Right lung (tissue), 10 donors: ENCODE measurements around the gene STIMATE. TPM values are rescaled to one million over a fixed set of nuclear protein-coding genes. Genes with fewer than 3 reads are reported as not detected.

Experiments
- DNase-seq, 2 donors: peaks; one replicate each; pipeline ENCODE4 v3.0.0-alpha.2; 2013
- long read RNA-seq, 8 donors: transcript quantifications; one replicate each; lab custom pipeline, GENCODE V29; 2026
- polyA plus RNA-seq, 5 donors: library from polyadenylated mRNA; unstranded; fragments of 120-200 nt; gene quantifications; one replicate each; pipeline versions ENCODE4 v1.2.1 to v1.2.3, GENCODE V29; 2013; ENCODE audit warnings: inconsistent platforms in 1 of 5, low replicate concordance in 1 of 5; ENCODE audit not compliant: insufficient read length in 5 of 5, insufficient read depth in 1 of 5

The STIMATE gene
- polyA plus RNA-seq = 10 to 100 TPM; 13.4 to 18.6 (median 16.0) TPM
- long read RNA-seq, donor 1, full-length matches to known transcripts = 4 of 4 reads
- long read RNA-seq, donor 1, partial matches to known transcripts = 0 of 4 reads
- long read RNA-seq, donor 1, other reads (novel, unspliced or antisense) = 0 of 4 reads
- long read RNA-seq, donor 2, full-length matches to known transcripts = 4 of 4 reads
- long read RNA-seq, donor 2, partial matches to known transcripts = 0 of 4 reads
- long read RNA-seq, donor 2, other reads (novel, unspliced or antisense) = 0 of 4 reads
- long read RNA-seq, donor 3, full-length matches to known transcripts = 6 of 6 reads
- long read RNA-seq, donor 3, partial matches to known transcripts = 0 of 6 reads
- long read RNA-seq, donor 3, other reads (novel, unspliced or antisense) = 0 of 6 reads
- long read RNA-seq, donor 4, full-length matches to known transcripts = 6 of 6 reads
- long read RNA-seq, donor 4, partial matches to known transcripts = 0 of 6 reads
- long read RNA-seq, donor 4, other reads (novel, unspliced or antisense) = 0 of 6 reads
- long read RNA-seq, donor 5, full-length matches to known transcripts = 7 of 7 reads
- long read RNA-seq, donor 5, partial matches to known transcripts = 0 of 7 reads
- long read RNA-seq, donor 5, other reads (novel, unspliced or antisense) = 0 of 7 reads
- long read RNA-seq, donor 6, full-length matches to known transcripts = 10 of 10 reads
- long read RNA-seq, donor 6, partial matches to known transcripts = 0 of 10 reads
- long read RNA-seq, donor 6, other reads (novel, unspliced or antisense) = 0 of 10 reads
- long read RNA-seq, donor 7, full-length matches to known transcripts = 6 of 6 reads
- long read RNA-seq, donor 7, partial matches to known transcripts = 0 of 6 reads
- long read RNA-seq, donor 7, other reads (novel, unspliced or antisense) = 0 of 6 reads
- long read RNA-seq, donor 8, full-length matches to known transcripts = 1 of 1 reads
- long read RNA-seq, donor 8, partial matches to known transcripts = 0 of 1 reads
- long read RNA-seq, donor 8, other reads (novel, unspliced or antisense) = 0 of 1 reads

DNA sequence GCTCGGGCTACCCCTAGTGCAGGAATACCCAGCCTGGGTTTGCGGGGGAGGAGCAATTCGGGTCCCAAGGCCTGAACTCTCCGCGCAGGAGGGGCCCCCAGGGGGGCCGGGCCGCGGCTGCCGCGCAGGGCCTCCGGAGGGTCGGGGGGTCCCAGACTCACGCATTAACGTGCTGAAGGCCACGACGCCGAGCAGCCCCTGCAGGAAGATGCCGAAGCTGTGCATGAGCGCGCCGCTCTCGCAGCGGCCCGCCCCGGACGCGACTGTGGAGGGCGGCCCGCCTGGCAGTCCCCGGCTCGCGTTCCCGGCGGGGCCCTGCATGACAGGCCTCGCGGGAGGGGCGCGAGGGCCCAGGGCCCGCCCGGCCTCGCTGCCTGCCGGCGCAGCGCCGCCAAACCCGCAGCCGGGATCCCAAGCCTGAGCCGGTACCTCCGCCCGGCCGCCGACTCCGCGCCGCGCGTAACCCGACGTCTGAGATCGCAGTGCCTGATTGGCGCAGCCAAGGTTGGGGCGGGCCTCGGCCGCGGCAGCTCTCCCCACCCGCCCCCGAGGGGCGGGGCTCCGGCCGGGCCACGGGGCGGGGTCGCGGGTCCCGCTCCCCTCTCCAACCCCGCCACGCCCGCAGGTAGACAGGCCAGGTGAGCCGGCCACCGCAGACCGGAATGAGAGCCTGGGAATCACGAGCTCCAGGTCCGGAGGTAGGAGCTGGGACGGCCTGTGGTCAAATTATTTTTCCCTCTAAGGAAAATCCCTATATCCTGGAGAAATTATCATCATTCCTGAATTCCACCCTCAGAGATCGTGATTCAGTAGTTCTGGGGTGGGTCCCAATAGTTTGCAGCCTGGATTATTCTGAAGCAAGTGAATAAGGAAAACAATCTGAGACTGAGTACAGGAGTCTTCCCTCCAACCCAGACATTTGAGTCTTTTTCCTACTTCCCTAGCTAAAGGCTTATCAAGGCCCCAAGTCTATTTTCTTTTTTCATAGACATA lies at the start of gene STIMATE:
STIMATE (minus strand) TSS at position 419 of the 993 bp plus-strand sequence; CDS start at position 321, 98 bp downstream.
- peak; percentile 79 for DNase-seq

DNA sequence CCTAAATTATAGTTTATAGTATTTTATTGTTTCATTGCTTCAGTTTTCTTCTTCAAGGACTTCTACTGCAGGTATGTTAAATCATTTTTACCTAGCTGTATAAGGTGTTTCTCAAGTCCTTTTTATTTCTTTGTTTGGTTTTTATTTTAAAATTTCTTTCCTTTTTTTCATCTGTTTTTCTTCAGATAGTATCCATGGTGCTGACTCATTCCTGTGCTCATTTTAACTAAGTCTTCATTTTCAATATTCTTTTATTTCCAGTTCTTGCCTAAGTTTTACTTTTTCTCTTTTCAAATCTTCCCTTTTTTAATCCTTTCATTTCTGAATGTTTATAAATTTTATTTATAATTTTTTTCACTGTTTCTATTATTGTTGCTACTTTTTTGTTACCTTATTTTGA lies 42.3 kb upstream of the STIMATE start:
- DNase-seq = no peak

DNA sequence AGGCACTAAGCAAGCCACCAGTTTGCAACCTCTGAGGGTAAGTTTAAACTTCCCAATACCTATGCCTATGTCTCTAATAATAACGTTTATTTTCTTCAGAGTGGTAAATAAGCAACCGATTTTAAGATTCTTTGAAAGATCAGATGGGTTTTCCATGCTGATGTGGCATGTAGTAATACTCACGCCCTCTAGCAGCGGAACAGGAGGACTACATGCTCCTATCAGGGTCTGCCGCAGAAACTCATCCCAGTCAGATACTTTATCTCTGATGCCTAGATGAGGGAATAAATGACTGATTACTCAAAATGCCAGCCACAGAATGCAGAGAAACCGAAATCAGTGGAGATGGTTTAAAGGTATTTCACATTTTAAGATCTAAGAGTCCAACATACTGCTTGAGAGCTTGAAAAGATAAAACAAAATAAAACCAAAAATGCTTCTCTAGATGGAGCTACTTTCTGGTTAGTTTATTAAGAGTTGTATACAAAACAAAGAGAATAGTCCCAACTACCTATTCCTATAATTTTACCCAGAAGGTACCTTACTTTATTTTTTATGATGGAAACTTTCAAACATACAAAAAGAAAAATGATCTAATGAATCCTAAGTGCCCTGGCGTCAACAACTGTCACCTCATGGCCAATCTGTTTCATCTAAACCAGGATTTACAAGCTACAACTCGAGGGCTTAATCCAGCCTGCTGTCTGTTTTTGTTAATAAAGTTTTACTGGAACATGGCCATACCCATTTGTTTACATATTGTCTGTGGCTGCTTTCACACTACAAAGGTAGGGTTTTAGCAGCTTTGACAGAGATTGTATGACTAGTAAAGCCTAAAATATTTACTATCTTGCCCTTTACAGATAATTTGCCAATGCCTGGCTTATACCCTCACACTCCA lies 37.5 kb upstream of the STIMATE start:
- peak; percentile 20 to 42 for DNase-seq

DNA sequence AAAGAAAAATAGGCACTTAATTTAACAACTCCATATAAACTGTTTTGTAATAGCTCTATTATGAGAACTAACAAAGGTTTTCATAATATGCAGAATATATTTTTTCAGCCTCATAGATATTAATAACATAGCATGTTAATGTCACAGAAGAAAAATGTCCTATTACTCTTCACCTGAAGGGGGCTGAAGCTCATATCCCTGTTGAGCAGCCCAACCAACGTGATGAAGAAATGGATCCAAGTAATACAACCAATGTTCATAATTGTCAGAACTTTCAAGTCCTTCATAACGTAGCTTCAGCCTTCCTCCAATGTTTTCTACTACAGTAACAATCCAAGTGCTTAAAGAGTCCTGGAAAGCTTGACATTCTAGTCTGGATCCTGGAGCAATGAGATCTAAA lies 34.5 kb upstream of the STIMATE start:
- DNase-seq = no peak

DNA sequence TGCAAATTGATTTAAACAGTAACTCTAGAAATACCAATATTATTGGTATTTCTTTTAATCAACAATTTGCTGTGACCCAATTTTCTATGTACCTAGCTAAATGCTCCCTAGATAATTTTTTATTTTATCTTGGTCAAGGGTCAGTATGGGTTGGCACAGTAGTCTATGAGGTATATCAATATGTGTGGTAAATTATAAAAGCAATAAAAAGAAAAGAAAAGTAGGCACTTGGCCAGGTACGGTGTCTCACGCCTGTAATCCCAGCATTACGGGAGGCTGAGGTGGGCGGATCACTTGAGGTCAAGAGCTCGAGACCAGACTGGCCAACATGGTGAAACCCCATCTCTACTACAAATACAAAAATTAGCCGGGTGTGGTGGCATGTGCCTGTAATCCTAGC lies 34.0 kb upstream of the STIMATE start:
- DNase-seq = no peak

DNA sequence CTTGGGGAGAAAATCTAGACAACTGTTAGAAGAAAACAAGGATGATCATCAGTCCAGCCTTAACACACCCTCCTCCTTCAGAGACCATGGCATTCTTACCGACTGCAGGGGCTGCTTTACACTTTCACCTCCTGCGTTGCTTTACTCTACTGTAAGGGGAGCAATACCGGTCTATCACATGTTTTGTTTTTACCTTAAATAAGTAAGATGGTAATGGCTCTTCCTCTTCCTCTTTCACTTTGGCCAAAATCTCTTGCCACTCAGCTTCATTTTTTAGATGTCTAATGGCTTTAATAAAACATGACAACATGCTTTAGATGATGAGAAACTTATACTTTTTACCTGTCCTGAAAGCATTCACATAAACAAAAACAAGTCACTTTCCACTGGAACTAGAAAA lies 33.4 kb upstream of the STIMATE start:
- DNase-seq = no peak

DNA sequence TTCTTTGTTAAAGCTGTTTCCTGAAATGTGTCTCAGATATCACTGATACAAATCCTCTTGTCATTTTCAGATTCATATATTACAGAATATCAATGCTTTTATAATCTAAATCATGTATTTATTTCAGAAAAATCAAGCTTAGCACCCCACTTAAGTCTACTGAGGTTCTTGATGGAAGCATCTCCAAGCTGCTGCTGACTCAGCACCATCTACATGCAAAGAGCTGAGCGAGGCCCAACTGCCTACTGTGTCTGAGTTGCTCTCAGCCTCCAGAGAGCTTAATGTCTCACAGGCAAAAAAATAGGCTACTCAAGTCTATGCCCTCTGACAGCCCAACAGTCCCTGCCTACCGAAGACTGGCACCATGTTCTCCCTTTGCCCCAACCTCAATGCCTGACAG lies 29.2 kb upstream of the STIMATE start:
- DNase-seq = no peak

DNA sequence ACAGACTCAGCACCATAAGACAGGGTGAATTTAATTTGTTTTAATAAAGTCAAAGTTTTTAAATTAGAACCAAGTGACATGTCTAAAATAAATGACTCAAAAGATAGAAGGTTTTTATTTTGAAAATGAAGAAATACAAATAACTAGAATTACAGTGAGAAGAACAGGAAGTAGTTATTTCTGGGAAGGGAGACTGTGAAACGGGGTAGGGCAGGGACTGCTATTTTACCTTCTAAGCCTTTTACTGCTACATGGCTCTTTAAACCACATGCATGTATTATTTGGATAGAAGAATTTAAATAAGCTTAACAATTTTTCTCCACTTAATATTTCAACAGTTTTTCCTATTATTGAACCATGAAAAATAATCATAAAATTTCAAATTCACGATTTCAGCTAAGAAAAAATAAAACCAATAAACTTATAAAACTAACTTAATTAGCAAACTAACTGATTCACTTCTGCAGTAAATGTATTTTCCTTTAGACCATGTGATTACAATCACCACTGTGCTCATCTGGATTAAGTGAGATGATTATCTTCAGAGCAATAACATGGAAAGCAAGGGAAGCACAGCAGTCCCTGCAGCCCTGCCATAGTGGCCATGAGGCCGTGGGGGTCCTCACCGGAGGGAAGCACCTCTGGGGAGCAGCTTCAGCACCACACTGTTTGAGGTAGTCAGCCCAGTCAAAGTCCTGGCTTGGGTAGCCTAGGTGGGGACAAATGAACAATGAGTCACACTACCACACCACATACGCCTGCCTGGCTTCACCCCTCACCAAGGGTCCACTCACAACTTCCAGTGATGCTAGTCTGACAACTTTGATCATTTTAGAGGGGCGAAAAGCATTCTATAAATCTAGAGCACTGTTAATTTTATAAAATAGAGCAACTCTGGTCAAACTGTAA lies 28.3 kb upstream of the STIMATE start:
- no peak for DNase-seq

DNA sequence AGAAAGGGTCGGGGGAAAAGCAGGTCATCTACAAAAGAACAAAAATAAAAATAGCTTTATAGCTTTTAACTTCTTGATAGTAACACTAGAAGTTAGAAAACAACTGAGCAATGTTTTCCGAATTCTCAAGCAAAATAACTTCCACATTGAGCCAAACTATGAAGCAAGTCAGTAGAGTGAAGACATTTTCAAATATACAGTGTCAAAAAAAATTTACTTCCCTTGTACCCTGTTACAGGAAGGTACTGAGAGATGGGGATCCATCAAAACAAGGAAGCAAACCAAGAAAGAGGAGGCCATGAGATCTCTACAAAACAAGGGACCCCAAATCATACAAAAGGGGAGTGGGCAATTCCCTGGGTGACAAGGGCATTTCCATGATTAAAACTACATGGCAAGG lies 26.6 kb upstream of the STIMATE start:
- DNase-seq = no peak

DNA sequence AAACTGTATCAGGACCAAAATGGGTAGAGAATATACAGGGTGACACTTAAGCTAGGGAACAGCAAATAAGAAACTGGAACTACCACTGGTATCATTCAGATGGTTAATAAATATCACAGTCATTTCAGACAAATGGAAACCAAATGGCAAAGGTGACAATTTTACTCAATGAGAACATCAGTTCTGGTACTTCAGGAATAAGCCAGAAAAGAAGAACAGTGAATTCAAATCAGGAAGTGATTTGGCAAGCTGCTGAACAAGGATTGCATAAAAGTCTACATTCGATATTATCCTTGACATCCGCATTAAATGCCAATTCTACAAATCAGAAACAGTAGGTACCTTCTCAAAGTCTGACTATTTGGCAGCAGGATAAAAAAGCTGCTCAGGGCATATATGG lies 23.5 kb upstream of the STIMATE start:
- DNase-seq = no peak

DNA sequence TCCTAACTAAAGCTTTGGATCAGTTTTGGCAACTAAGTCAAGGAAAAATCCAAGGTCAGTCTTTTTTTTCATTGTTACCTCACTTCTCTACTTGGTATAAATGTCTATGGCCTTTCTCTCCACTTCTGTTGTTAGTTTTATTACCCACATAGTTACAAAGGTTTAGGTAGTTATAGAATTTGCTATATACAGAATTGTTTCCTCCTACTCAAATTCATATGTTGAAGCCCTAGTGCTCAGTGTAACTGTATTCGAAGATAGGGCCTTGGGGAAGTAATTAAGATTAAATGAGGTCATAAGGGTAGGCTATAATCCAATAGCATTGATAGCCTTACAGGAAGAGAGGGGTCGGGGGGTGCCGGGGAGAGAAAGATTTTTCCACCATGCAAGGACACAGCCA lies 19.7 kb upstream of the STIMATE start:
- no peak for DNase-seq

DNA sequence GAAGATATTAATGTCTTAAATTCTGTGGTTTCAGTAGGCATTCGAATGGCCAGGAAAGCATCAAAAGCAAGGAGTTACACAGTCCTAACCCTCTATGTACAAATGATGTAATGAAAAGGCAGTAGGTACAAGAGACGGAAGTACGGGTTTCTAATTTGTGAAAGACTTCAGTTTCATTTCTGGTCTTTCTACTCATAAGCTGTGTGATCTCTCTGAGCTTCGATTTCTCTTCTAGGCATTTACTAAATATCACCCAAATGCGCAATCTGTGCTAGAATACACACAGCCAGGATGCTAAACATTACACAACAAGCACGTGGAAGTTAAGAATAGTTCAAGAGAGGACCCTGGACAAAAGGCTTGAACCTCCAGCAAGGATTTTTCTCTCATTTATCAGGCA lies 17.9 kb upstream of the STIMATE start:
- DNase-seq = no peak

DNA sequence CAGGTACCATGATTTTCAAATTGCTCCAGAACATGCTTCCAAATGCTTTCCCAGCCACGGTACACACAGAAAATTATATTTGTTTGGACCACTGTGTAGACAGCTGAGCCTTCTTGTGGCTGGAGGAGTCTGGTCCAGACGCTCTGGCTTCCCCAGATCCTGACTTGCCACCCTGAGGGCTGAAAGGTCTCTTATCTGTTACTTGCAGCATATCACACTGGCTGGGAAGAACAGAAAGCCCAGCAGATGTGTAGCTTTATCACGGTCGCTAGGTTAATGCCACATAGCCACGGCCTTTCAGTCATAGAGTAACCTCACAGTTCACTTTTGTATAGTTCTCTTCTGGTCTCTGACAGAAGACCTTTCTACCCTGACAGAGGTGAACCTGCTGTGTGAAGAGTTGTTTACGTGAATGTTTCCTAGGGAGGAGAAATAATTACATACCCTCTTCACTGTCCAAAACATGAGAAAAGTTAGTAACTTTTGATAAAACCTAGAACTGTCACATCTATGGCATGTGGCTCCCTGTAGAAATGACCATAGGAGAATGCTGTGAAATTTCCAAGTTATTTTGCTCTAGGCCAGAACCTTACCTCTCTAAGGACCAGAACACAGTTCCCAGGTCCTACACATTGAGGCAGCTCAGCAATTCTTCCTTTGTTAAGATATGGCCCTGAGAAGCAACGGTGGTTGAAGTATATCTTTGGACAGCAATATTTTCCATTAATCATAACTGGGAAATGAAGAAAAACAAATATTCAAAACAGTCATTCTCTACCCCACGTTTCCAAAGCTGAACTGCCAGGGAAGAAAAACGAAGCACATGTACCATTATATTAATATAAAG lies 15.8 kb upstream of the STIMATE start:
- DNase-seq = no peak

DNA sequence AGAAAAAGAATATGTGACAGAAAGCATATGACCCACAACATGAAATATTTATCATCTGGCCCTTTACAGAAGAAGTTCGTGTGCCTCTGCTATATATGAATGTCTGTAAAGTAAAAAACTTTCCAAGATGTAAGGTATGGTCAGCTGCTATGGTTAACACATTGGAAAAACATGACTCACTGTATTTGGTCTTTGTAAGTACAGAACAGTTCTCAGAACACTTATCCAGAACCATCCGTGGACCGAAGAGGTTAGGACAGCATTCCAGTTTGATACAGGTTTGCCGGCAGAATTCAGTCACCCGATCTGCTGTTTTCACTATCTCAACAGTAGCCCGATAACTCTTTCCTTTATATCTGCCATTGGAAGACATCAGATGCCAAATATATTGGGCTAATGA lies 13.5 kb upstream of the STIMATE start:
- DNase-seq = no peak

DNA sequence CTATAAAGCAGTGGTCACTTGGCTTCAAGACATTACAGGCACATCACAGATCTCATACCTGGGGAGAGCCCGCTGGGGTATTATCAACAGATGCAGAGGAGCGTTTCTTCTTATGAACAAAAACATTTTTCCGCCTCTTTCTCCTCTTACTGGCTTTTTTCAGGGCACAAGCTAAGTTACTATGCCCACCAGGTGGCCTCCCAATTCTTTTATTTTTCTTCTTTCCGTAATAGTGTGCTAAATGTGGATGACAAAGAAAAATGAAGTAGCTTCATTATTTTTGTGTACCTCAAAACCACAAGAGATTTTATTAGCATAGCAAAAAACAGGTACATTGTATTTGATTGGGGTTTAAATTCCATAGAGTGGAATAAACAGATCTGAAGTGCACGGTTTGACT lies 10.1 kb upstream of the STIMATE start:
- DNase-seq = no peak

DNA sequence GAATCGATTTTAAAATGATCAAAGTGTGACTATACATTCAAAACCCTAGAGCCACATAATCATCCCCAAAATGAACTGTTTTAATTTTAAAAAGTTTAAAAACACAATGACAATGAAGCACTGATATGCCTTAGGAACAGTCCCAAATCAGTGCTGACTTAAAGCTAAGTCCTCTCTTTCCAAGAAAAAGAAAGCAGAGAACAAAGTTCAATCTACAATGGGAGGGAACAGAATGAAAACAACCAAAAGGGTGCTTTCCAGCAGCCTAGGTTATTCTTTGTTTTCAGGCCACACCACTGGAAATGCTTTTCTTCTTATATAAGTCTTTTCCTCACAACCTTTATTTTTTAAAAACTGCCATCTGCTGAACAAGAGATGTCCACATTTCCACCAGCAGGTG lies 7.2 kb upstream of the STIMATE start:
- DNase-seq = no peak

DNA sequence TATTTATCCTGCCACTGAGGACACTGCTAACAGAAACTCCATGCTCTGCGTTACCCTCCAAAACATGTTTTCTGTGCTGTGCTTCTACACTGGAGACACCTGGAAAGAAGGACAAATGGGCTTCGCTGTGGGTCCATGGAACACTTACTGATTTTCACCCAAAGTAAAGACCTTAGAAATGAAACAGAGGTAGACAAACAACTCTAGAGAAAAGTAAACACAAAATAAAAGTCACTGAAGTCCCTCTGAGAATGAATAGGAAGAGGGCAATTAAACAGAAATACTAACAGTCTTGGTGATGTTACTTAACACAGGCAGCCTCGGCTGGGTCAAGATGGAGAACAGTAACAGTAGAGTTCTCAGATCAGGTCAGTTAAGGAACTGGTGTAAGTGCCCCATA lies 6.7 kb upstream of the STIMATE start:
- no peak for DNase-seq

DNA sequence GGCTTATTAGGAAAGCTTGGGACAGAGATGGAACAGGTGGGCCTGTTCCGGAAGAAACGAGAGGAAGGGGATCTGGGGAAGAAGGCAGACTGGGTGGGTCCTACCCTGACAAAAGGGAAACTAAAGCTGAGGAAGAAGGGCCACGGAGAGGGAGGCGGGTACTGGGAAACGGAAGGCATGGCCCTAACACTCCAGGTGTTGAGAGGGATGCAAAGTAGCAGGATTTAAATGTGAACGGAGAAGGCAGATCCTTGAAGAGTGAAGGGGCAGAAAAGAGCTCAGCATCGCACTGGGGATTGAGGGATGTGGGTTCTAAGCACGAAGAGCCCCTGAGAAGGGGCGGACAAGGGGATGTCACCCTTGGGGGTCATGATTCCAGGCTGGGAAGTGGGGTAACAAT lies 735 bp downstream of the STIMATE start:
- no peak for DNase-seq
